ENCODE results near the gene PKHD1. TPM values are rescaled to one million over a fixed set of nuclear protein-coding genes. Genes with fewer than 3 reads are reported as not detected.

The PKHD1 gene
- polyA plus RNA-seq, 1 of the 3 experiments (the other 2 are of a cell fraction) = not detected

DNA sequence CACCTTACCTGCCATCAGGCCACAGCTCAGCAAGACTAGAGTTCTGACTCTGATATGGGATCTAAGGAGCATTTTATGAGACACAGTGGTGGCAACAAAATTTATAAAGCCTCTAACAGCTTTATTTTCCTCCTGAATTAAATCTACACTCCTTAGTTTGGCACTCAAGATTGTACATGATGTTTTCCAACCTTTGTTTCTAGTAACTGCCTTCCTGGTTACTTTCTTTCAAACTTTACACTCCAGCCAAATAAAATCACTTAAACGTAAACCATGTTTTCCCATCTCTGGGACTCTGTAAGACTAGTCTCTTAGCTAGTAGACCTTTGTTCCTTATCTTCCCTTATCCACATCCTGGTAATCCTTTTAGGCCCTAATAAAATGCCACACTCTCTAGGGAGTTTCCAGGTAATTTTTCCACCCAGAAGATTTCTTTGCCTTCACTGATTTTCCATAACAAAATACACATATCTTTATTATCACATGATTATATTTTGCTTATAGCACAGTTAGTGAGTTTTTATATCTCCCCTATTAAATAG, 92.1 kb downstream of the PKHD1 start:
- Histone ChIP-seq H4K20me1 (ENCODE audit: insufficient read depth) (no peaks in the 10 kb centered on the region), H2AFZ (ENCODE audit: low read depth) (no peak overlapping the region), H3K4me1 (ENCODE audit: control insufficient read depth in 1 of 2, insufficient read depth in 2 of 2, low read depth in 1 of 2, low read length in 1 of 2) (peaks cover 0 to 20% of the 10 kb centered on the region in 2 experiments; a peak in 2 of 4 replicates), H3K27me3 (ENCODE audit: insufficient read depth) (no peaks in the 10 kb centered on the region), H3K36me3 (replicated peaks in 1 of 2; ENCODE audit: control insufficient read depth in 1 of 2, insufficient read depth in 2 of 2, low read length in 1 of 2) (no peaks in the 10 kb centered on the region), H3F3A (replicated peaks; ENCODE audit: insufficient read depth) (no peaks in the 10 kb centered on the region), H3K9me2 (no peaks in the 10 kb centered on the region), H3K4me2 (no peak overlapping the region), H3K9ac (no peak overlapping the region), H3K27ac (ENCODE audit: low read depth in 2 of 2, low read length in 1 of 2) (peak overlapping the region in 1 of 2 experiments; percentile 58; a peak in 2 of 4 replicates), H3K79me2 (ENCODE audit: insufficient read depth) (no peaks in the 10 kb centered on the region), H3K9me3 (no peaks in the 10 kb centered on the region), H3K4me3 (ENCODE audit: low read depth in 2 of 2, low read length in 1 of 2) (no peak overlapping the region)
- TF ChIP-seq SIN3A (IDR thresholded peaks at IDR 0.05; ENCODE audit: borderline replicate concordance, low read depth, low read length) (no peak), FOSL2 (IDR thresholded peaks at IDR 0.05; ENCODE audit: borderline replicate concordance, low read depth) (no peak)
- CTCF ChIA-PET = no interaction called here
- DNase-seq = no peak
- POLR2A ChIA-PET = no interaction called here
- 43% methylated on average over 1 of the region's 1 CpG for WGBS (ENCODE audit: low lambda C conversion rate)

DNA sequence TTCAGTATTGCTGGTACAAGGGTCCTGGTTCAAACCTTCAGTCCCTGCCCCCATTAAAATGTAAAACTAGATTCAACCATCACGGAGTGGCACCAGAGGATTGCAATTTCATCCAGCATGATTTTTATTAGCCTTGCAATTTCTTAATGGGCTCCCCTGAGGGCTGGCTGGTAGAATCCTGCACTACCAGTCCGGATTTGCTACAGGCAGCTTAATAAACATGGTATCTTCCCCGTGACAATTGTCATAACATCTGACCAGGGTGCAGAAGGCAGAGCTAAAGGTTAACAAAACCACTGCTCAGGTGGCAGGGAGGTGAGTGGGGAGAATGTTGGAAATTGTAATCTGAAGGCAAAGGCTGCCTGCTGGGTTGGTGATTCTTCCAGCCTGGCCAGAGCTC, 94.5 kb downstream of the PKHD1 start:
- DNase-seq = peak; percentile 61
- Histone ChIP-seq H3K27ac (ENCODE audit: low read depth in 2 of 2, low read length in 1 of 2) (peak overlapping the region in 1 of 2 experiments; percentile 98; a peak in 2 of 4 replicates), H3K4me3 (ENCODE audit: low read depth in 2 of 2, low read length in 1 of 2) (no peak overlapping the region), H3F3A (replicated peaks; ENCODE audit: insufficient read depth) (no peaks in the 10 kb centered on the region), H3K4me1 (ENCODE audit: control insufficient read depth in 1 of 2, insufficient read depth in 2 of 2, low read depth in 1 of 2, low read length in 1 of 2) (peaks cover 0 to 23% of the 10 kb centered on the region in 2 experiments; a peak in 2 of 4 replicates), H3K9me3 (no peaks in the 10 kb centered on the region), H3K79me2 (ENCODE audit: insufficient read depth) (no peaks in the 10 kb centered on the region), H3K9ac (no peak overlapping the region), H3K27me3 (ENCODE audit: insufficient read depth) (no peaks in the 10 kb centered on the region), H3K36me3 (replicated peaks in 1 of 2; ENCODE audit: control insufficient read depth in 1 of 2, insufficient read depth in 2 of 2, low read length in 1 of 2) (no peaks in the 10 kb centered on the region), H3K4me2 (no peak overlapping the region), H4K20me1 (ENCODE audit: insufficient read depth) (no peaks in the 10 kb centered on the region), H2AFZ (ENCODE audit: low read depth) (no peak overlapping the region), H3K9me2 (no peaks in the 10 kb centered on the region)
- TF ChIP-seq NRF1 (IDR thresholded peaks at IDR 0.05; ENCODE audit: low read depth, low read length) (no peak), RCOR1 (IDR thresholded peaks at IDR 0.05; ENCODE audit: low read length) (peak; percentile 50; the same call in 1 of the 2 replicates), EP300 (IDR thresholded peaks at IDR 0.05; ENCODE audit: borderline replicate concordance in 1 of 2, low read depth in 1 of 2, low read length in 1 of 2) (peak in 1 of 2 experiments; percentile 63; a peak in 1 of 4 replicates), RAD21 (IDR thresholded peaks at IDR 0.05; ENCODE audit: low read length) (peak; percentile 46), CHD2 (IDR thresholded peaks at IDR 0.05; ENCODE audit: low read length, partially characterized antibody) (peak; percentile 45)
- TF ChIP-seq, protein P1, sequence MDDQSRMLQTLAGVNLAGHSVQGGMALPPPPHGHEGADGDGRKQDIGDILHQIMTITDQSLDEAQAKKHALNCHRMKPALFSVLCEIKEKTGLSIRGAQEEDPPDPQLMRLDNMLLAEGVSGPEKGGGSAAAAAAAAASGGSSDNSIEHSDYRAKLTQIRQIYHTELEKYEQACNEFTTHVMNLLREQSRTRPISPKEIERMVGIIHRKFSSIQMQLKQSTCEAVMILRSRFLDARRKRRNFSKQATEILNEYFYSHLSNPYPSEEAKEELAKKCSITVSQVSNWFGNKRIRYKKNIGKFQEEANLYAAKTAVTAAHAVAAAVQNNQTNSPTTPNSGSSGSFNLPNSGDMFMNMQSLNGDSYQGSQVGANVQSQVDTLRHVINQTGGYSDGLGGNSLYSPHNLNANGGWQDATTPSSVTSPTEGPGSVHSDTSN (IDR thresholded peaks at IDR 0.05) = no peak
- WGBS (ENCODE audit: low lambda C conversion rate) = 0% methylated on average over 3 of the region's 3 CpGs
- CTCF ChIA-PET = interaction anchor here (0.8 to 2.0 kb wide), 8 partner anchors 10 to 1176 kb away, joined by 3 to 11 read pairs (median 3); no protein-coding TSS in a partner anchor
- POLR2A ChIA-PET = interaction anchor here (0.7 to 1.7 kb wide), 6 partner anchors 15 to 1172 kb away, joined by 3 to 5 read pairs (median 4); no protein-coding TSS in a partner anchor

DNA sequence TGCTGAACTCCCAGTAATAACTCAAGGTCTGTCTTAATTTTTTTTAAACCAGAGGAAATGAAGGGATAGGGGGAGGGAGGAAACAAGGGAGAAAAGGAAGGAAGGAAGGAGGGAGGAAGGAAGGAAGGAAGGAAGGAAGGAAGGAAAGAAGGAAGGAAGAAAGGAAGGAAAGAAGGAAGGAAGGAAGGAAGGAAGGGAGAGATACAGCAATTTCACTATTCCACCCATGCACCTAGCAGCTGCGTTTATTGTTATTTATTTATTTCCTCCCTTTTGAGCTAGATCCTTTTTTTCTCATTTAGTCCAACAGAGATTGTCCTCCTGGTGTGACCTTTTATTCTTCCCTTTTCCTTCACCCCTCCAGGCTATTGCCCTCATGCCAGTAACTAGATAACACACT, 97.6 kb downstream of the PKHD1 start:
- Histone ChIP-seq H3K9ac (no peak overlapping the region), H3K4me1 (ENCODE audit: control insufficient read depth in 1 of 2, insufficient read depth in 2 of 2, low read depth in 1 of 2, low read length in 1 of 2) (peaks cover 0 to 23% of the 10 kb centered on the region in 2 experiments; a peak in 2 of 4 replicates), H3K4me2 (no peak overlapping the region), H3K9me2 (no peaks in the 10 kb centered on the region), H3K9me3 (no peaks in the 10 kb centered on the region), H2AFZ (ENCODE audit: low read depth) (no peak overlapping the region), H3K79me2 (ENCODE audit: insufficient read depth) (no peaks in the 10 kb centered on the region), H3K36me3 (replicated peaks in 1 of 2; ENCODE audit: control insufficient read depth in 1 of 2, insufficient read depth in 2 of 2, low read length in 1 of 2) (no peaks in the 10 kb centered on the region), H3K27ac (ENCODE audit: low read depth in 2 of 2, low read length in 1 of 2) (peak overlapping the region in 1 of 2 experiments; percentile 98; a peak in 2 of 4 replicates), H3K4me3 (ENCODE audit: low read depth in 2 of 2, low read length in 1 of 2) (no peak overlapping the region), H4K20me1 (ENCODE audit: insufficient read depth) (no peaks in the 10 kb centered on the region), H3K27me3 (ENCODE audit: insufficient read depth) (no peaks in the 10 kb centered on the region), H3F3A (replicated peaks; ENCODE audit: insufficient read depth) (no peaks in the 10 kb centered on the region)
- no peak for DNase-seq
- TF ChIP-seq, protein P1 (IDR thresholded peaks at IDR 0.05) = no peak
- TF ChIP-seq NRF1 (IDR thresholded peaks at IDR 0.05; ENCODE audit: low read depth, low read length) = no peak
- TF ChIP-seq RCOR1 (IDR thresholded peaks at IDR 0.05; ENCODE audit: low read length) = no peak
- TF ChIP-seq, protein P2, sequence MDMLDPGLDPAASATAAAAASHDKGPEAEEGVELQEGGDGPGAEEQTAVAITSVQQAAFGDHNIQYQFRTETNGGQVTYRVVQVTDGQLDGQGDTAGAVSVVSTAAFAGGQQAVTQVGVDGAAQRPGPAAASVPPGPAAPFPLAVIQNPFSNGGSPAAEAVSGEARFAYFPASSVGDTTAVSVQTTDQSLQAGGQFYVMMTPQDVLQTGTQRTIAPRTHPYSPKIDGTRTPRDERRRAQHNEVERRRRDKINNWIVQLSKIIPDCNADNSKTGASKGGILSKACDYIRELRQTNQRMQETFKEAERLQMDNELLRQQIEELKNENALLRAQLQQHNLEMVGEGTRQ (IDR thresholded peaks at IDR 0.05; ENCODE audit: borderline replicate concordance, low read depth, low read length) = no peak
- TF ChIP-seq RFX5 (IDR thresholded peaks at IDR 0.05; ENCODE audit: low read length) = no peak
- no peak for TF ChIP-seq TCF12 (IDR thresholded peaks at IDR 0.05)
- no peak for TF ChIP-seq EZH2phosphoT487 (IDR thresholded peaks at IDR 0.05; ENCODE audit: borderline replicate concordance, low read depth)
- no peak for TF ChIP-seq TEAD4 (IDR thresholded peaks at IDR 0.05; ENCODE audit: borderline replicate concordance, insufficient read depth)
- 29% methylated on average over 1 of the region's 1 CpG for WGBS (ENCODE audit: low lambda C conversion rate)
- ChIA-PET CTCF (interaction anchor here (0.6 to 1.5 kb wide), 2 partner anchors 21 to 335 kb away, joined by 3 to 4 read pairs; no protein-coding TSS in a partner anchor), POLR2A (no interaction called here)

Measured in SK-N-SH (cell line).